Measurements from ENCODE around the gene AGER.

Gene AGER

GRCh38 chr6:32224696-32225095 is 40.6 kb upstream of the AGER start:
- no peaks in the 10 kb centered on the region for H3K9me3 ChIP-seq (ENCODE audit: control insufficient read depth, insufficient read depth, low read depth, low read length)
- H3K4me3 ChIP-seq (ENCODE audit: low read depth, low read length), result no peak overlapping the region
- CTCF ChIA-PET, result interaction anchor here (0.6 kb wide), 1 partner anchor 81 kb away, joined by 3 read pairs; no protein-coding TSS in a partner anchor
- POLR2A ChIA-PET, result interaction anchor here (0.6 kb wide), 1 partner anchor 226 kb away, joined by 3 read pairs; no protein-coding TSS in a partner anchor
- H3K36me3 ChIP-seq (ENCODE audit: control insufficient read depth in 2 of 2, insufficient read depth in 1 of 2, low read length in 2 of 2), result no peaks in the 10 kb centered on the region
- no peak for TF ChIP-seq ZNF48 (tag by site-specific recombination; IDR thresholded peaks at IDR 0.05)
- no peak for TF ChIP-seq ZNF585B (tag by site-specific recombination; IDR thresholded peaks at IDR 0.05)
- no peak for TF ChIP-seq ZNF18 (tag by site-specific recombination; IDR thresholded peaks at IDR 0.05)
- no peak for TF ChIP-seq ZNF391 (tag by site-specific recombination; IDR thresholded peaks at IDR 0.05; ENCODE audit: borderline replicate concordance, low read depth)
- TF ChIP-seq SCRT1 (tag by site-specific recombination; IDR thresholded peaks at IDR 0.05; ENCODE audit: borderline replicate concordance), result no peak
- TF ChIP-seq ZNF596 (tag by site-specific recombination; IDR thresholded peaks at IDR 0.05), result no peak
- no peaks in the 10 kb centered on the region for H3K4me1 ChIP-seq (ENCODE audit: control insufficient read depth, insufficient read depth, low read length)
- H3K27ac ChIP-seq (ENCODE audit: extremely low read depth, low read depth, low read length), result no peak overlapping the region

GRCh38 chr6:32223258-32224235 is 39.5 kb upstream of the AGER start, which contains the start of gene NOTCH4:
Gene NOTCH4 (minus strand): TSS chr6:32224067. CDS start chr6:32223928, 139 bp downstream.
- no peaks in the 10 kb centered on the region for H3K36me3 ChIP-seq (ENCODE audit: control insufficient read depth in 2 of 2, insufficient read depth in 1 of 2, low read length in 2 of 2)
- H3K27ac ChIP-seq (ENCODE audit: extremely low read depth, low read depth, low read length), result no peak within 1 kb of the TSS
- POLR2A ChIA-PET, result no interaction called here
- H3K4me3 ChIP-seq (ENCODE audit: low read depth, low read length), result no peak within 1 kb of the TSS
- CTCF ChIA-PET, result interaction anchor here (0.6 kb wide), 1 partner anchor 30 kb away, joined by 3 read pairs; no protein-coding TSS in a partner anchor
- no peaks in the 10 kb centered on the region for H3K9me3 ChIP-seq (ENCODE audit: control insufficient read depth, insufficient read depth, low read depth, low read length)
- TF ChIP-seq ZNF837 (tag by site-specific recombination; IDR thresholded peaks at IDR 0.05) (no peak), GLI2 (tag by site-specific recombination; IDR thresholded peaks at IDR 0.05; ENCODE audit: borderline replicate concordance, low read depth) (no peak), ZBTB1 (tag by site-specific recombination; IDR thresholded peaks at IDR 0.05) (no peak), ZBTB21 (tag by site-specific recombination; IDR thresholded peaks at IDR 0.05) (no peak), ZNF146 (tag by site-specific recombination; IDR thresholded peaks at IDR 0.05) (no peak), SCRT1 (tag by site-specific recombination; IDR thresholded peaks at IDR 0.05; ENCODE audit: borderline replicate concordance) (no peak), PRDM10 (tag by site-specific recombination; IDR thresholded peaks at IDR 0.05) (no peak), GLIS2 (tag by site-specific recombination; IDR thresholded peaks at IDR 0.05) (no peak), ZNF174 (tag by site-specific recombination; IDR thresholded peaks at IDR 0.05) (no peak), MYNN (tag by site-specific recombination; IDR thresholded peaks at IDR 0.05; ENCODE audit: borderline replicate concordance) (no peak), ZNF211 (tag by site-specific recombination; IDR thresholded peaks at IDR 0.05; ENCODE audit: low read depth) (no peak), GLIS1 (tag by site-specific recombination; IDR thresholded peaks at IDR 0.05) (no peak), ZNF37A (tag by site-specific recombination; IDR thresholded peaks at IDR 0.05) (no peak), ZNF623 (tag by site-specific recombination; IDR thresholded peaks at IDR 0.05) (no peak), TRIM28 (IDR thresholded peaks at IDR 0.05; ENCODE audit: borderline replicate concordance, low read length) (no peak), ZNF366 (tag by site-specific recombination; conservative IDR thresholded peaks at IDR 0.05) (no peak), ZNF19 (tag by site-specific recombination; IDR thresholded peaks at IDR 0.05; ENCODE audit: low read depth) (no peak)
- H3K4me1 ChIP-seq (ENCODE audit: control insufficient read depth, insufficient read depth, low read length), result no peaks in the 10 kb centered on the region
